Left cardiac atrium (tissue), 4 donors: ENCODE results near the gene CHAF1A. TPM values are rescaled to one million over a fixed set of nuclear protein-coding genes. Genes with fewer than 3 reads are reported as not detected.
A peak's percentile ranks its signal among the peaks of the same experiment; 100 is the strongest.

Experiments used
- ATAC-seq, 2 donors: fragments of 200-7000 bp; cut with Tn5 transposase; one replicate each; pipeline ENCODE4 v1.9.1; 2020; ENCODE audit warnings: mild to moderate bottlenecking in 2 of 2, moderate library complexity in 2 of 2
- DNase-seq: peaks from one replicate; pipeline ENCODE4 v3.0.0-alpha.2; 2020
- intact Hi-C, 2 donors: fragments of 100-400 bp; cut with DNase I; formaldehyde crosslinking; loops; one replicate each; pipeline versions ENCODE4 v1.14.1 to v1.15.1; 2022 to 2023
- long read RNA-seq: library from polyadenylated mRNA; unstranded; transcript quantifications from one replicate; pipeline ENCODE4 v2.0.0, GENCODE V29; 2021
- total RNA-seq, 2 donors: library from RNA; stranded (reverse); fragmentation: NEBNext Ultra II Directional; extraction: Animal tissue kit (Norgen Biotek cat#: 25700); gene quantifications; one replicate each; pipeline ENCODE4 v1.2.1, GENCODE V29; 2021
- donor health status: DM: no; HTN: yes; CAD: no.
- donor health status: DM: no; HTN: yes; CAD: no; lungs with severe emphysema.
- donor health status: DM: yes; HTN: yes; CAD: no.
- donor health status: Dilated cardiomyopathy.

Gene CHAF1A
- total RNA-seq, result 1 to 10 TPM; 5.2 to 8.4 TPM
- long read RNA-seq, partial matches to known transcripts, result 6 of 7 reads
- long read RNA-seq, other reads (novel, unspliced or antisense), result 1 of 7 reads

GRCh38 chr19:4402171-4403004 lies at the start of gene CHAF1A:
TSS of gene CHAF1A (plus strand) at chr19:4402640. CDS start at chr19:4402763, 123 bp downstream.
- ATAC-seq (peak; percentile 95 to 97), DNase-seq (peak; percentile 99)
- intact Hi-C loops, result loop anchor here (10.0 kb wide), 2 partner anchors 48 to 52 kb away; partner anchors contain the start of gene UBXN6 (in 2 of the 2)

- intact Hi-C loops, result loop anchor here (5.0 to 10.0 kb wide), 2 partner anchors 52 to 85 kb away; partner anchors contain the start of genes CHAF1A (in 1 of the 2) and SH3GL1 (in 1 of the 2)
- ATAC-seq, result peak; percentile 50 to 61
- no peak for DNase-seq
These were observed 49.7 kb upstream of the CHAF1A start for GRCh38 chr19:4352701-4353121.

- ATAC-seq (no peak), DNase-seq (no peak)
- intact Hi-C loops, result loop anchor here (5.0 to 10.0 kb wide), 2 partner anchors 51 to 87 kb away; partner anchors contain the start of genes CHAF1A (in 1 of the 2) and SH3GL1 (in 1 of the 2)
These were observed 48.2 kb upstream of the CHAF1A start for GRCh38 chr19:4354282-4354681.

GRCh38 chr19:4354897-4355296 lies 47.5 kb upstream of the CHAF1A start:
- DNase-seq (no peak), ATAC-seq (no peak)
- intact Hi-C loops, result loop anchor here (5.0 to 10.0 kb wide), 2 partner anchors 50 to 88 kb away; partner anchors contain the start of genes CHAF1A (in 1 of the 2) and SH3GL1 (in 1 of the 2)

- intact Hi-C loops, result loop anchor here in 1 of 2 donors (10.0 kb wide), 1 partner anchor 48 kb away; the partner anchor contains the start of genes CHAF1A and SH3GL1
- ATAC-seq (no peak), DNase-seq (no peak)
These were observed 45.2 kb upstream of the CHAF1A start for GRCh38 chr19:4357095-4357797.

GRCh38 chr19:4357921-4358326 lies 44.5 kb upstream of the CHAF1A start:
- ATAC-seq (no peak), DNase-seq (no peak)
- intact Hi-C loops, result loop anchor here in 1 of 2 donors (10.0 kb wide), 1 partner anchor 47 kb away; the partner anchor contains the start of genes CHAF1A and SH3GL1

GRCh38 chr19:4358709-4359626 lies 43.5 kb upstream of the CHAF1A start:
- ATAC-seq (no peak), DNase-seq (no peak)
- intact Hi-C loops, result loop anchor here in 1 of 2 donors (10.0 kb wide), 1 partner anchor 46 kb away; the partner anchor contains the start of genes CHAF1A and SH3GL1

- DNase-seq, result no peak
- intact Hi-C loops, result loop anchor here in 1 of 2 donors (10.0 kb wide), 1 partner anchor 45 kb away; the partner anchor contains the start of genes CHAF1A and SH3GL1
- ATAC-seq, result no peak
These were observed 42.8 kb upstream of the CHAF1A start for GRCh38 chr19:4359627-4360000.

- DNase-seq (no peak), ATAC-seq (no peak)
- intact Hi-C loops, result no loop called here
These were observed 42.3 kb upstream of the CHAF1A start for GRCh38 chr19:4360081-4360569.

- no peak for DNase-seq
- no peak for ATAC-seq
- intact Hi-C loops, result no loop called here
These were observed 41.7 kb upstream of the CHAF1A start for GRCh38 chr19:4360641-4361151.

GRCh38 chr19:4361152-4362046 lies 41.0 kb upstream of the CHAF1A start:
- intact Hi-C loops, result no loop called here
- ATAC-seq (no peak), DNase-seq (no peak)

GRCh38 chr19:4362101-4362828 lies 40.2 kb upstream of the CHAF1A start:
- DNase-seq (no peak), ATAC-seq (no peak)
- intact Hi-C loops, result no loop called here

GRCh38 chr19:4362831-4363545 lies 39.5 kb upstream of the CHAF1A start:
- DNase-seq, result no peak
- intact Hi-C loops, result no loop called here
- ATAC-seq, result no peak

GRCh38 chr19:4363571-4364304 lies 38.7 kb upstream of the CHAF1A start:
- no peak for ATAC-seq
- intact Hi-C loops, result no loop called here

GRCh38 chr19:4365341-4365740 lies 37.1 kb upstream of the CHAF1A start:
- DNase-seq (no peak), ATAC-seq (no peak)
- intact Hi-C loops, result no loop called here

More at GRCh38 chr19:4363571-4364304, 38.7 kb upstream of the CHAF1A start:
- DNase-seq, result no peak
